ENCODE data around the gene NENF.
"Not testable (repeated sequence)": the region's sequence is repeated elsewhere in the genome, so short reads cannot be mapped to it uniquely, and the experiment has no call there.

NENF gene

DNA sequence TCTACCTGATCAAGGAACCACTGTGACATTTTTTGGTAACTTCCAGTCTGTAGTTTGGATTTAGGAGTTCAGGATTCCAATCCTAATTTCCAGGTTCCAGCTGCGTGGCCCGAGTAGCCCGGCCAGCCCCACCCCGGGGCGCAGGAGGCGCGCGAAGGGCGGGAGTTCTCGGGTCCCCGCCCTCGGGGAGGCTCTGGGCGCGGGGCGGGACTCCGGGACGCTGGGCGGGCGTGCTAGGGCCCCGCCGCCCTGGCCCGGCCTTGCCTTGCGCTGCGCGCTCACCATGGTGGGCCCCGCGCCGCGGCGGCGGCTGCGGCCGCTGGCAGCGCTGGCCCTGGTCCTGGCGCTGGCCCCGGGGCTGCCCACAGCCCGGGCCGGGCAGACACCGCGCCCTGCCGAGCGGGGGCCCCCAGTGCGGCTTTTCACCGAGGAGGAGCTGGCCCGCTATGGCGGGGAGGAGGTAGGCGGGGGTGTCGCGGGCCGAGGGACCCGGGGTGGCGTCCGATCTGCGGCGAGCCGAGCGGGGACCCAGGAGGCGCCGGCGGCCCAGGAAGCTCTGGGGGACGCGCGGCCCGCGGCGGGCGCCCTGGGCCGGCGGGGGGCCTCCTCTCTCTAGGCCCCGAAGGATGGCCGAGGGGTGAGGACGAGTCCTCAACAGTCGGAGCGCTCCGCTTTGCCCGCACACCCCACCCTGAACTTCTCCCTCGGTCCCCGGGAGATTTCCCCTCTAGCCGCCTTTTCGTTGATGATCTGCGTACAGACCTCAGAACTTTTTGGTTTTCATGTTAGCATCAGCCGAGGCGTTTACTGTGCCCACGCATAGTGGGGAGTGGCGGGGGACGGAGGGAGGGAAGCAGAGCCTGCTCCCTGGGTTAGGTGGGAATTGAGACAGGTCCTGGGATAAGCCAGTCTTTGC lies at the start of gene NENF:
NENF (plus strand) TSS at position 260 of the 916 bp plus-strand sequence; CDS start at position 284, 24 bp downstream.
- Histone ChIP-seq H3K9ac (ENCODE audit: low read length) (peak within 1 kb of the TSS; percentile 46), H3K27ac (ENCODE audit: low read depth, low read length) (no peak within 1 kb of the TSS), H3K9me3 (ENCODE audit: control insufficient read depth, insufficient read depth, low read depth, low read length) (no peaks in the 10 kb centered on the region), H3K4me1 (ENCODE audit: control insufficient read depth, insufficient read depth, low read length) (peaks cover 10% of the 10 kb centered on the region), H3K36me3 (ENCODE audit: control insufficient read depth, insufficient read depth, low read length) (no peaks in the 10 kb centered on the region), H3K27me3 (ENCODE audit: control insufficient read depth, insufficient read depth, low read length) (peaks cover 7% of the 10 kb centered on the region), H3K4me3 (ENCODE audit: low read depth, low read length) (peak within 1 kb of the TSS; percentile 75)

DNA sequence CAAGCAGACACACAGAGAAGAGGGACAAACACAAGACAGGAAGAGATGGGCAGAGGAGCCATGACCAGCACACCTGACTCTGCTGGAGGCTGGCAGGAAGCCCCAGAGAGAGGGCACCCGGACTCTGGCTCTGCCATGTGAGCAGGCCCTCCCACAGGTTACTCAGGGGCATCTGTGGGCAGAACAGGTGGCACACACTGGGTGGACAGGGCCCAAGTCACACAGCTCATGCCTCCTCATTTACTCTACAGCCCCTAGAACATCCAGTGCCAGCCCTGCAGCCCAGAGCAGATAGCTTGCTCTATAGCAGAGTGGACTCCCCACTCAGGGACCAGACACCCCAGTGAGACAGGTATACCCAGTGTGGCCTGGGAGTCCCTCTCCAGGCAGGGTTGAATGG lies 46.7 kb upstream of the NENF start:
- Histone ChIP-seq H3K4me3 (ENCODE audit: low read depth, low read length) (no peak overlapping the region), H3K27ac (ENCODE audit: low read depth, low read length) (no peak overlapping the region), H3K27me3 (ENCODE audit: control insufficient read depth, insufficient read depth, low read length) (no peaks in the 10 kb centered on the region), H3K4me1 (ENCODE audit: control insufficient read depth, insufficient read depth, low read length) (no peaks in the 10 kb centered on the region), H3K9me3 (ENCODE audit: control insufficient read depth, insufficient read depth, low read depth, low read length) (peaks cover 9% of the 10 kb centered on the region), H3K36me3 (ENCODE audit: control insufficient read depth, insufficient read depth, low read length) (peaks cover 55% of the 10 kb centered on the region), H3K9ac (ENCODE audit: low read length) (no peak overlapping the region)

DNA sequence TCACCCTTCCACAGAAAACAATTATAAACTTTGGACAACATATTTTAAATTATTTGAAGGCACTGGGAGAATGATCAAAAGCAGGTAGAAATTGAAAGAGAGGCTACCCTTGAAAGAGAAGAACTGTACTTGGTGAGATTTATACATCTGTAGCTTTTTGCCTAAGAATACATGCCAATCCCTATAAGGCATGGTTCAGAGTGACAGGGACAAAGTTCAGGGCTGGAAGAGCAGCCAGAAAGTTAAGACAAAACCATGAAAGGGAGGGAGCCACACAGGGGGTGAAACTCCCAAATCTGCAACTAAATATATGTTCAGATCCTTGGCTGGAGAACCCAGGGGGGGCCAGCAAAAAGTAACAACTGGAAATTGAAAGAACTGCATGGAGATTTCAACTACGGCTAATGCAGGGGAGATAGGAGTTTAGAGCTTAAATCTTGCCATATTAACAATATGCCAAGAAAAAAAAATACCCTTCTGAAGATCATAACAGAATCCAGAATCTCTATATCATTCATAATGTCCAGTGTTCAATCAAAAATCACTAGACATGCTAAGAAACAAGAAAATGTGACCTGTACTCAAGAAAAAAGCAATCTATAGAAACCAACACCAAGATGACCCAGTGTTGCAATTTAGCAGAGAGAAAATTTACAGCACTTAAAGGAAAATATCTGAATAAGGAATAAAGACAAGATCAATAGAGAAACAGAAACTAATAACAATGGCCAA lies 43.6 kb upstream of the NENF start:
- no peak overlapping the region for H3K4me3 ChIP-seq (ENCODE audit: low read depth, low read length)
- H3K9me3 ChIP-seq (ENCODE audit: control insufficient read depth, insufficient read depth, low read depth, low read length): peaks cover 10% of the 10 kb centered on the region
- no peak overlapping the region for H3K9ac ChIP-seq (ENCODE audit: low read length)
- no peaks in the 10 kb centered on the region for H3K27me3 ChIP-seq (ENCODE audit: control insufficient read depth, insufficient read depth, low read length)
- H3K27ac ChIP-seq (ENCODE audit: low read depth, low read length): no peak overlapping the region
- peaks cover 38% of the 10 kb centered on the region for H3K36me3 ChIP-seq (ENCODE audit: control insufficient read depth, insufficient read depth, low read length)
- no peaks in the 10 kb centered on the region for H3K4me1 ChIP-seq (ENCODE audit: control insufficient read depth, insufficient read depth, low read length)

DNA sequence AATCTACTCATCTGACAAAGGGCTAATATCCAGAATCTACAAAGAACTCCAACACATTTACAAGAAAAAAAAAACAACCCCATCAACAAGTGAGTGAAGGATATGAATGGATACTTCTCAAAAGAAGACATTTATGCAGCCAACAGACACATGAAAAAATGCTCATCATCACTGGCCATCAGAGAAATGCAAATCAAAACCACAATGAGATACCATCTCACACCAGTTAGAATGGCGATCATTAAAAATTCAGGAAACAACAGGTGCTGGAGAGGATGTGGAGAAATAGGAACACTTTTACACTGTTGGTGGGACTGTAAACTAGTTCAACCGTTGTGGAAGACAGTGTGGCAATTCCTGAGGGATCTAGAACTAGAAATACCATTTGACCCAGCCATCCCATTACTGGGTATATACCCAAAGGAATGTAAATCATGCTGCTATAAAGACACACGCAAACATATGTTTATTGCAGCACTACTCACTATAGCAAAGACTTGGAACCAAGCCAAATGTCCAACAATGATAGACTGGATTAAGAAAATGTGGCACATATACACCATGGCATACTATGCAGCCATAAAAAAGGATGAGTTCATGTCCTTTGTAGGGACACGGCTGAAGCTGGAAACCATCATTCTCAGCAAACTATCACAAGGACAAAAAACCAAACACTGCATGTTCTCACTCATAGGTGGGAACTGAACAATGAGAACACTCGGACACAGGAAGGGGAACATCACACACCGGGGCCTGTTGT lies 36.9 kb upstream of the NENF start:
- not testable (repeated sequence) for H3K27me3 ChIP-seq (ENCODE audit: control insufficient read depth, insufficient read depth, low read length); H3K4me1 ChIP-seq (ENCODE audit: control insufficient read depth, insufficient read depth, low read length); H3K27ac ChIP-seq (ENCODE audit: low read depth, low read length); H3K4me3 ChIP-seq (ENCODE audit: low read depth, low read length); H3K9ac ChIP-seq (ENCODE audit: low read length)
- H3K9me3 ChIP-seq (ENCODE audit: control insufficient read depth, insufficient read depth, low read depth, low read length): peaks cover 23% of the 10 kb centered on the region
- peaks cover 26% of the 10 kb centered on the region for H3K36me3 ChIP-seq (ENCODE audit: control insufficient read depth, insufficient read depth, low read length)

- peaks cover 20% of the 10 kb centered on the region for H3K9me3 ChIP-seq (ENCODE audit: control insufficient read depth, insufficient read depth, low read depth, low read length)
- no peak overlapping the region for H3K27ac ChIP-seq (ENCODE audit: low read depth, low read length)
- peaks cover 29% of the 10 kb centered on the region for H3K36me3 ChIP-seq (ENCODE audit: control insufficient read depth, insufficient read depth, low read length)
- no peak overlapping the region for H3K9ac ChIP-seq (ENCODE audit: low read length)
- no peaks in the 10 kb centered on the region for H3K4me1 ChIP-seq (ENCODE audit: control insufficient read depth, insufficient read depth, low read length)
- no peak overlapping the region for H3K4me3 ChIP-seq (ENCODE audit: low read depth, low read length)
- H3K27me3 ChIP-seq (ENCODE audit: control insufficient read depth, insufficient read depth, low read length): no peaks in the 10 kb centered on the region
Measured at GRCh38 chr1:212396638-212397037, 36.1 kb upstream of the NENF start.

DNA sequence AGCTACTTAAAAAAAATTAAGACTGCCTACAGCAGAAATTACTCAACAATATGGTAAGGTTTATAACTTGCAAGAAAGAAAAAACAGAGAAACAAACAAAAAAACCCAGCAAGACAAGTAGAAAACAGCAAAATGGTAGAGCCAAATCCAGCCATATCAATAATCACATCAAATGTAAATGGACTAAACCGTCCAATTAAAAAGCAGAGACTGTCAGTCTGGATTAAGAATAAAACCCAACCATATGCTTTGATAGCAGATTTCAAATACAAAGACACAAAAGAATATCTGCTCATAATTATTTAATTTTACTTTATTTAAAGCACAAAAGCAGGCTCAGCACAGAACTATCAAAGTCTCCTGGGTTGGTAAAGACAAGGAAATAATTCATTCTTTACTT lies 35.5 kb upstream of the NENF start:
- peaks cover 32% of the 10 kb centered on the region for H3K36me3 ChIP-seq (ENCODE audit: control insufficient read depth, insufficient read depth, low read length)

GRCh38 chr1:212401042-212401441 lies 31.7 kb upstream of the NENF start:
- H3K27me3 ChIP-seq (ENCODE audit: control insufficient read depth, insufficient read depth, low read length): no peaks in the 10 kb centered on the region
- no peak overlapping the region for H3K27ac ChIP-seq (ENCODE audit: low read depth, low read length)
- H3K4me3 ChIP-seq (ENCODE audit: low read depth, low read length): no peak overlapping the region
- H3K4me1 ChIP-seq (ENCODE audit: control insufficient read depth, insufficient read depth, low read length): no peaks in the 10 kb centered on the region
- no peak overlapping the region for H3K9ac ChIP-seq (ENCODE audit: low read length)
- peaks cover 19% of the 10 kb centered on the region for H3K9me3 ChIP-seq (ENCODE audit: control insufficient read depth, insufficient read depth, low read depth, low read length)
- H3K36me3 ChIP-seq (ENCODE audit: control insufficient read depth, insufficient read depth, low read length): peaks cover 56% of the 10 kb centered on the region

More for the DNA sequence above, 35.5 kb upstream of the NENF start:
- no peak overlapping the region for H3K27ac ChIP-seq (ENCODE audit: low read depth, low read length)
- no peak overlapping the region for H3K9ac ChIP-seq (ENCODE audit: low read length)
- H3K9me3 ChIP-seq (ENCODE audit: control insufficient read depth, insufficient read depth, low read depth, low read length): peaks cover 20% of the 10 kb centered on the region
- H3K4me3 ChIP-seq (ENCODE audit: low read depth, low read length): no peak overlapping the region
- no peaks in the 10 kb centered on the region for H3K4me1 ChIP-seq (ENCODE audit: control insufficient read depth, insufficient read depth, low read length)
- H3K27me3 ChIP-seq (ENCODE audit: control insufficient read depth, insufficient read depth, low read length): no peaks in the 10 kb centered on the region

GRCh38 chr1:212401838-212402582 lies 30.7 kb upstream of the NENF start:
- Histone ChIP-seq H3K27ac (ENCODE audit: low read depth, low read length) (no peak overlapping the region), H3K4me1 (ENCODE audit: control insufficient read depth, insufficient read depth, low read length) (no peaks in the 10 kb centered on the region), H3K9me3 (ENCODE audit: control insufficient read depth, insufficient read depth, low read depth, low read length) (peaks cover 16% of the 10 kb centered on the region), H3K27me3 (ENCODE audit: control insufficient read depth, insufficient read depth, low read length) (no peaks in the 10 kb centered on the region), H3K4me3 (ENCODE audit: low read depth, low read length) (no peak overlapping the region), H3K36me3 (ENCODE audit: control insufficient read depth, insufficient read depth, low read length) (peaks cover 64% of the 10 kb centered on the region), H3K9ac (ENCODE audit: low read length) (no peak overlapping the region)

- H3K4me3 ChIP-seq (ENCODE audit: low read depth, low read length): no peak overlapping the region
- H3K27ac ChIP-seq (ENCODE audit: low read depth, low read length): no peak overlapping the region
- H3K9ac ChIP-seq (ENCODE audit: low read length): no peak overlapping the region
- peaks cover 65% of the 10 kb centered on the region for H3K36me3 ChIP-seq (ENCODE audit: control insufficient read depth, insufficient read depth, low read length)
- H3K27me3 ChIP-seq (ENCODE audit: control insufficient read depth, insufficient read depth, low read length): no peaks in the 10 kb centered on the region
- H3K9me3 ChIP-seq (ENCODE audit: control insufficient read depth, insufficient read depth, low read depth, low read length): peaks cover 8% of the 10 kb centered on the region
- no peaks in the 10 kb centered on the region for H3K4me1 ChIP-seq (ENCODE audit: control insufficient read depth, insufficient read depth, low read length)
Measured at GRCh38 chr1:212402666-212403321, 29.9 kb upstream of the NENF start.

DNA sequence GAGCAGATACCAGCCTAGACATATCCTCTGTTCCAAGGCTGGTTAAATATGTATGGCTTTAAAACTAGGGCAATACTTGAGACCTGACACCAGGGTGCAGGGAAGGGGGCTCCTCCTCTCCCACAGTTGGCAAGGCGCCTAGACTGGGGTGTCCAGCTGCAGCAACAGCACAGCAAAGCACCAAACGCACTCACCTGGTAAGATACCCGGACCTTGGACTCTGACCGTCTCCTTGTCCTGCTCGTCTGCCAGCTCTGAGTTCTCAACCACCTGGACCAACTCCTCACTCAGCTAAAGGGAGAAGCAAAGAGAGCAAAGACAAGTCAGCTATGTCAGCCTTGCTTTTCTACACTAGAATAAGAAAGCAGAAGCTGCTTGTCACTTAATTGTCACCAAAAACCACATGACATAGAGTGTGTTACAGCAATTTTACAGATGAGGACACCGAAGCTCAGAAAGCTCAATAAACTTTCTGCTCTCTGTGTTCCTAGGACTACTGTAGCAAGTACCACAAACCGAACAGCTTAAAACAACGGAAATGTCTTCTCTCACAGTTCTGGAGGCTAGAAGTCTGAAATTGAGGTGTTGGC lies 22.4 kb upstream of the NENF start:
- peaks cover 55% of the 10 kb centered on the region for H3K36me3 ChIP-seq (ENCODE audit: control insufficient read depth, insufficient read depth, low read length)
- H3K9ac ChIP-seq (ENCODE audit: low read length): no peak overlapping the region
- H3K27ac ChIP-seq (ENCODE audit: low read depth, low read length): no peak overlapping the region
- no peak overlapping the region for H3K4me3 ChIP-seq (ENCODE audit: low read depth, low read length)
- peaks cover 11% of the 10 kb centered on the region for H3K4me1 ChIP-seq (ENCODE audit: control insufficient read depth, insufficient read depth, low read length)
- H3K27me3 ChIP-seq (ENCODE audit: control insufficient read depth, insufficient read depth, low read length): peaks cover 11% of the 10 kb centered on the region; the same call in 1 of the 2 replicates
- no peaks in the 10 kb centered on the region for H3K9me3 ChIP-seq (ENCODE audit: control insufficient read depth, insufficient read depth, low read depth, low read length)

All from HUES6 (cell line).